SH-SY5Y (cell line): ENCODE measurements around the gene KCNT2.

Experiments used
- GATA2 ChIP-seq: IDR thresholded peaks from 2 replicates; pipeline ENCODE4 v1.6.1; 2011; ENCODE audit warnings: mild to moderate bottlenecking, low read depth, low read length
- GATA3 ChIP-seq: IDR thresholded peaks from 2 replicates; pipeline ENCODE4 v1.6.1; 2011; ENCODE audit warnings: low read depth, mild to moderate bottlenecking, low read length, moderate library complexity

- no peak for TF ChIP-seq GATA3
- no peak for TF ChIP-seq GATA2
Measured at GRCh38 chr1:196594700-196595099, 13.5 kb downstream of the KCNT2 start.
